Measurements from ENCODE around the gene FOXN4. TPM values are rescaled to one million over a fixed set of nuclear protein-coding genes. Genes with fewer than 3 reads are reported as not detected.

The FOXN4 gene
- total and polyA plus RNA-seq, 9 of the 15 experiments (the other 6 are each of a cell fraction or from before 2014, with no cell fraction given): not detected

- no peak for TF ChIP-seq U2AF2 (optimal IDR thresholded peaks at IDR 0.05; ENCODE audit: low read depth, low read length)
- no peak for TF ChIP-seq RBM25 (IDR thresholded peaks at IDR 0.05; ENCODE audit: low read depth, low read length, severe bottlenecking)
- TF ChIP-seq THRA (IDR thresholded peaks at IDR 0.05): no peak
- no peak for TF ChIP-seq GTF2E2 (tag; IDR thresholded peaks at IDR 0.05)
- TF ChIP-seq NCOA1 (IDR thresholded peaks at IDR 0.05; ENCODE audit: low read depth): no peak
- TF ChIP-seq PHB (CRISPR knock-in tag; IDR thresholded peaks at IDR 0.05): no peak
- no peak for TF ChIP-seq NCOR1 (IDR thresholded peaks at IDR 0.05)
Measured at GRCh38 chr12:109307051-109307450, 2.0 kb downstream of the FOXN4 start (continued).

- no TSS peak for BruUV-seq (replicated peaks)
- Histone ChIP-seq H3K4me1 (replicated peaks in 1 of 2; ENCODE audit: control insufficient read depth in 2 of 2, insufficient read depth in 2 of 2, low read length in 2 of 2) (peaks cover 5 to 13% of the 10 kb centered on the region in 2 experiments; a peak in 3 of 5 replicates), H3K4me3 (no peak overlapping the region), H3K9ac (ENCODE audit: insufficient read depth in 1 of 2, low read depth in 2 of 2, low read length in 2 of 2) (no peak overlapping the region), H3K27ac (ENCODE audit: extremely low read depth, low read depth, low read length) (no peak overlapping the region), H3K79me2 (ENCODE audit: control insufficient read depth, insufficient read depth, low read length) (no peaks in the 10 kb centered on the region), H3K36me3 (ENCODE audit: control insufficient read depth, insufficient read depth, low read length) (no peaks in the 10 kb centered on the region), H2AFZ (ENCODE audit: low read depth, low read length) (no peak overlapping the region), H3K27me3 (ENCODE audit: control insufficient read depth in 2 of 2, insufficient read depth in 2 of 2, low read length in 2 of 2) (peaks cover 39 to 52% of the 10 kb centered on the region in 2 experiments), H3K9me3 (replicated peaks; ENCODE audit: control insufficient read depth, insufficient read depth, low read depth, low read length) (no peaks in the 10 kb centered on the region), H4K20me1 (replicated peaks; ENCODE audit: control insufficient read depth, insufficient read depth, low read length) (0 out of 2 replicates have a peak, but pooled peaks cover 4% of the 10 kb centered on the region), H3K9me1 (ENCODE audit: control insufficient read depth, insufficient read depth, low read length) (no peaks in the 10 kb centered on the region), H3K4me2 (ENCODE audit: insufficient read depth, low read length) (no peak overlapping the region)
- ATAC-seq: no peak
- POLR2A ChIA-PET: interaction anchor here (1.1 kb wide), 1 partner anchor 10 kb away, joined by 5 read pairs; no protein-coding TSS in a partner anchor
- intact Hi-C loops (cut with micrococcal nuclease) (no loop called here), in situ Hi-C loops (cut with MboI) (no loop called here)
- CTCF ChIA-PET (ENCODE audit: low intra/inter-chr PET ratio): no interaction called here
- no peak for FAIRE-seq
- DNase-seq (ENCODE audit: extremely low read depth in 1 of 4, low spot score in 3 of 4): no peak
- 0% methylated on average over 6 of the region's 6 CpGs for WGBS (ENCODE audit: insufficient coverage, low coverage, missing lambda C conversion rate)
- TF ChIP-seq RAD21 (CRISPR knock-in tag; conservative IDR thresholded peaks at IDR 0.05 in 1 of 2, IDR thresholded peaks at IDR 0.05 in 1 of 2) (no peak), MCM5 (IDR thresholded peaks at IDR 0.05; ENCODE audit: low read depth) (no peak), ZBTB40 (IDR thresholded peaks at IDR 0.05) (no peak), ZBTB40 (CRISPR knock-in tag; IDR thresholded peaks at IDR 0.05) (no peak)
Measured at GRCh38 chr12:109305547-109305946, 3.5 kb downstream of the FOXN4 start.
